ENCODE results near the gene ATP2B2. TPM values are rescaled to one million over a fixed set of nuclear protein-coding genes. Genes with fewer than 3 reads are reported as not detected.

ATP2B2 gene
- total and polyA plus RNA-seq, 2 of the 8 experiments (the other 6 are each of a cell fraction or from before 2014, with no cell fraction given): 0.14 to 1.2 TPM

GRCh38 chr3:10319804-10320203 is 185.6 kb downstream of the ATP2B2 start:
- peaks cover 3 to 10% of the 10 kb centered on the region in 2 experiments for H4K20me1 ChIP-seq (replicated peaks in 1 of 2; ENCODE audit: control insufficient read depth in 1 of 2, insufficient read depth in 2 of 2, low read length in 2 of 2)
- no peak overlapping the region for H3K14ac ChIP-seq (ENCODE audit: insufficient read length)
- no peak overlapping the region for H3K18ac ChIP-seq (ENCODE audit: extremely low read depth, low read length)
- peaks cover 7% of the 10 kb centered on the region; the same call in 1 of the 2 replicates for H3K23me2 ChIP-seq (ENCODE audit: low read depth, low read length)
- WGBS, 2 experiments (ENCODE audit: extremely low coverage in 1 of 2, insufficient coverage in 1 of 2, insufficient read length in 1 of 2, insufficient replicate concordance in 2 of 2, low coverage in 1 of 2, low lambda C conversion rate in 2 of 2, missing lambda C conversion rate in 1 of 2): 0% methylated on average over 2 of the region's 3 CpGs; no CpG with 5 or more reads in 1 of the 2 experiments
- H4K8ac ChIP-seq (ENCODE audit: extremely low read depth, insufficient read depth, low read length): no peak overlapping the region
- no peak overlapping the region for H3K23ac ChIP-seq (ENCODE audit: insufficient read length)
- H2AFZ ChIP-seq (ENCODE audit: low read length): no peak overlapping the region
- H3K79me2 ChIP-seq (ENCODE audit: control insufficient read depth in 1 of 2, insufficient read depth in 2 of 2, low read length in 2 of 2): peaks cover 11 to 25% of the 10 kb centered on the region in 2 experiments
- H3K4me1 ChIP-seq (replicated peaks in 1 of 4; ENCODE audit: control insufficient read depth in 3 of 4, insufficient read depth in 4 of 4, low read length in 3 of 4): peaks cover 0 to 4% (median 3%) of the 10 kb centered on the region in 4 experiments; a peak in 5 of 7 replicates
- H3K9ac ChIP-seq (replicated peaks in 1 of 4; ENCODE audit: extremely low read depth in 1 of 4, low read depth in 3 of 4, low read length in 3 of 4): peak overlapping the region in 3 of 4 experiments; percentile 90 to 94 (median 92); a peak in 3 of 7 replicates
- no peak overlapping the region for H3K4ac ChIP-seq (replicated peaks; ENCODE audit: insufficient read length, low read depth, low read length)
- no peak overlapping the region for H4K5ac ChIP-seq (ENCODE audit: insufficient read length, low read depth, low read length)
- ChIA-PET POLR2A (ENCODE audit: partially characterized antibody) (interaction anchor here (1.3 to 3.9 kb wide), 4 partner anchors 11 to 184 kb away, joined by 5 to 20 read pairs (median 6); no protein-coding TSS in a partner anchor), CTCF (ENCODE audit: partially characterized antibody) (interaction anchor here (0.6 to 1.9 kb wide), 4 partner anchors 14 to 30 kb away, joined by 3 to 5 read pairs (median 4); no protein-coding TSS in a partner anchor)
- no peak overlapping the region for H2BK5ac ChIP-seq (ENCODE audit: low read depth, low read length)
- H4K91ac ChIP-seq (replicated peaks; ENCODE audit: insufficient read length, low read length): no peak overlapping the region
- no peaks in the 10 kb centered on the region for H3K27me3 ChIP-seq (replicated peaks in 1 of 4; ENCODE audit: control insufficient read depth in 3 of 4, extremely low read depth in 1 of 4, insufficient read depth in 3 of 4, low read length in 3 of 4)
- no peak for FAIRE-seq
- no peaks in the 10 kb centered on the region for H3K9me3 ChIP-seq (ENCODE audit: insufficient read depth in 2 of 2, low read depth in 1 of 2, low read length in 1 of 2)
- no peak overlapping the region for H2BK120ac ChIP-seq (replicated peaks; ENCODE audit: low read depth, low read length)
- H2BK20ac ChIP-seq (ENCODE audit: low read length): no peak overlapping the region
- H3K27ac ChIP-seq (ENCODE audit: low read depth, low read length): no peak overlapping the region
- H3K79me1 ChIP-seq (ENCODE audit: low read depth, low read length): peaks cover 5% of the 10 kb centered on the region; the same call in 1 of the 2 replicates
- H3K36me3 ChIP-seq (ENCODE audit: control insufficient read depth in 2 of 4, insufficient read depth in 4 of 4, low read length in 3 of 4): peaks cover 21 to 37% (median 33%) of the 10 kb centered on the region in 4 experiments
- no peak overlapping the region for H2BK15ac ChIP-seq (ENCODE audit: low read length)
- no peak for DNase-seq (ENCODE audit: low read depth in 1 of 2, low spot score in 2 of 2)
- H3K4me2 ChIP-seq (ENCODE audit: insufficient read depth in 1 of 2, low read depth in 2 of 2, low read length in 2 of 2): peak overlapping the region; percentile 83 to 90
- no peak overlapping the region for H2BK12ac ChIP-seq (ENCODE audit: low read depth, low read length)
- no peak overlapping the region for H3K56ac ChIP-seq (replicated peaks; ENCODE audit: insufficient read length, low read depth, low read length)
- H2AK5ac ChIP-seq (ENCODE audit: low read depth, low read length): no peak overlapping the region
- no peak for TF ChIP-seq TAF7 (optimal IDR thresholded peaks at IDR 0.05; ENCODE audit: borderline replicate concordance, low read depth, low read length)
- no peak for TF ChIP-seq TEAD4 (IDR thresholded peaks at IDR 0.05; ENCODE audit: low read depth, low read length)
- peak overlapping the region; percentile 88 to 97 (median 94); a peak in 7 of 8 replicates for H3K4me3 ChIP-seq (ENCODE audit: extremely low read depth in 1 of 4, insufficient read depth in 2 of 4, low read depth in 3 of 4, low read length in 4 of 4)

Measured in H1 (cell line).